Smooth muscle cell of the brain vasculature (primary cell): ENCODE data around the gene MEA1.
"Not testable (repeated sequence)": the region's sequence is repeated elsewhere in the genome, so short reads cannot be mapped to it uniquely, and the experiment has no call there.

ENCODE experiments used
- DNase-seq: peaks from one replicate; pipeline ENCODE4 v3.0.0-alpha.2; 2012; ENCODE audit warnings: low read depth, low spot score

The MEA1 gene

DNA sequence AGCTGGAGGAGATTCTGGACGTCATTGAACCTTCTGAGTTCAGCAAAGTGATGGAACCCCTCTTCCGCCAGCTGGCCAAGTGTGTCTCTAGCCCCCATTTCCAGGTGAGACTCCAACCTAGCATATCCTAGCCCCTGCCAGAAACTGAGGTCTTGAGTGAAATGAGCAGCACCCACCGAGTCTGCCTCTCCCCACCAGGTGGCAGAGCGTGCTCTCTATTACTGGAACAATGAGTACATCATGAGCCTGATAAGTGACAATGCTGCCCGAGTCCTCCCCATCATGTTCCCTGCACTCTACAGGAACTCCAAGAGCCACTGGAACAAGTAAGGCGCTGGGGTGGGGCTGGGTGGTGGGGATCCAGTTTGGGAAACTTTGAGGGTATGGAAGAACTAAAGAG is 4.6 kb downstream of the MEA1 start:
- DNase-seq: no peak

DNA sequence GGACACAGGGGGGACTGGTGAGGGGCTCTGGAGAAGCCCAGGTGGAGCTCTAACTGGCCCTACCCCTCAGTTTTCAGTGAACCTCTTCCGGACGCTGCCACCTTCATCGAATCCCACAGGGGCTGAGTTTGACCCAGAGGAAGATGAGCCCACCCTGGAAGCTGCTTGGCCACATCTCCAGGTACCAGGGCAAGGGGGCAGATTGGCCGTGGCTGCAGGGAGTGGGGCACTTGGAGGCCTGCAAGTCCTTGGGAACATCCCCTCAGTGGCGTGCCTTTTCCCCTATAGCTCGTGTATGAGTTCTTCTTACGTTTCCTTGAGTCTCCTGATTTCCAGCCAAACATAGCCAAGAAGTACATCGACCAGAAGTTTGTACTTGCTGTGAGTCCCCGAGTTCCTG is 6.6 kb downstream of the MEA1 start:
- no peak for DNase-seq

DNA sequence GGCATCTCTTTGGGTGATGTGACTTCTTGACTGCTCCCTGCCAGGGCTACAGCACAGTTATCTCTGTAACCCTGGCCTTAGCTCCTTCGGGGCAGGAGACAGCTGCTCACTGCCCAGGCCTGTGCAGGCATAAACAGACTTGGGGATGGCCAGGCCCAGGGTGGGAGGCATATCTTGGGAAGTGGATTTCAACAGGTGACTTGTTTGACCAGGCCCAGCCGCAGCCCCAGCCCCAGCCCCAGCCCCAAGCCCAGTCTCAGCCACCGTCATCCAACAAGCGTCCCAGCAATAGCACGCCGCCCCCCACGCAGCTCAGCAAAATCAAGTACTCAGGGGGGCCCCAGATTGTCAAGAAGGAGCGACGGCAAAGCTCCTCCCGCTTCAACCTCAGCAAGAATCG is 7.5 kb downstream of the MEA1 start:
- DNase-seq: no peak

DNA sequence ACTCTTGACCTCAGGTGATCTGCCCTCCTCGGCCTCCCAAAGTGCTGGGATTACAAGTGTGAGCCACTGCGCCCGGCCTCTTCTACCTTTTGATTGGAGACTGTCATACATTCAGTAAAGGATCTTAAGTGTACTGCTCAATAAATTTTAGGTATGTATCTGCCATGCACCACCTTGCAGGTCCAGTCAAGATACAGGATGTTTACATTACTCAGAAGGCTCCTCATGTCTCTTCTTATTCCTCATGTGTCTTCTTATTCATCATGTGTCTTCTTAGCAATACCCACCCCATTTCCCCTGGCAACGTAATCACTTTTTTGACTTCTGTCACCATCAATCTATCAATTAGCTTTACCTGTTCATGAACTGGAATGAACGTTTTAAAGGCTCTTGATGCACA is 7.9 kb downstream of the MEA1 start:
- DNase-seq: no peak

DNA sequence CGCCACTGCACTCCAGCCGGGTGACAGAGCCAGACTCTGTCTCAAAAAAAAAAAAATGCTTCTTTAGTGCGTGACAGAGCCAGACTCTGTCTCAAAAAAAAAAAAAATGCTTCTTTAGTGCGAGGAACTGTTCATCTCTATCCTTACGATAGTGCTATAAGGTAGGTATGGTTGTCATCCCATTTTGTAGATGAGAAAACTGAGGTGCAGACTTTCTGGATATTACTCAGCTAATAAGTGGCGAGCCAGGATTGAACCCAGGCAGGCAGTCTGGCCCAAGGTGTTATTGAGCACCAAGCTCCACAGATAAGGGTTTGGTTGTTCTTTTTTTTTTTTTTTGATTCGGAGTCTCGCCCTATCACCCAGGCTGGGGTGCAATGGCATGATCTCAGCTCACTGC is 11.9 kb downstream of the MEA1 start:
- DNase-seq: no peak

DNA sequence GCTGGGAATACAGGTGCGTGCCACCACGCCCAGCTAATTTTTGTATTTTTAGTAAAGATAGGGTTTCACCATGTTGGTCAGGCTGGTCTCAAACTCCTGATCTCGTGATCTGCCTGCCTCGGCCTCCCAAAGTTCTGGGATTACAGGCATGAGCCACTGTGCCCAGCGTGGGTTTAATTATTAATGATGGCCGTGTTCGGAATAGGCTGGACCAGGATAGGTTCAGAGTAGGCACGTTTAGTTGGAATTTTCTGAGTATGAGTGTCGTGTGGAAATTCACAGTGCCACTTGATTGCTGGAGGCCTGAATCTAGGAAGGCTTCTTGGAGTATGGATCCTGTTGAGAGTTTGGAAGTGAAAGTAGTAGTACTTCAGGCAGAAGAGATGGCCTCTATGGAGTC is 15.5 kb downstream of the MEA1 start:
- DNase-seq: not testable (repeated sequence)

DNA sequence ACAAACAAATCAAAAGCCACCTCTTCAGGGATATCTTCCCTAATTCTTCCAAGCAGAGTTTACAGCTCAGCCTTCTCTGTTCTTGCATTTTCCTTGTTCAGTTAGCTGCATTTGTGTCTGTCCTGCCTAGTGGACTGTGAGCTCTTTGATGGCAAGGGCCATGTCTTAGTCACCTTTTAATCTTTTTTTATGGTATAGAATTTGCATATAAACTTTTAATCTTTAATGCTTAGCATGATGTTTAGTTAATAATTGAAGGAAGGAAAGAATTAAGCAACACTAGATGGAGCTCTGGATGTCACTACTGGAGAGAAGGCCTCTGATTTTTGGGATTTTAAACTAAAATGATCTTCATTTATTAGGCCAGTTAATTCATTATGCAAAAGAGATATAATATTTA is 17.2 kb downstream of the MEA1 start:
- DNase-seq: no peak

DNA sequence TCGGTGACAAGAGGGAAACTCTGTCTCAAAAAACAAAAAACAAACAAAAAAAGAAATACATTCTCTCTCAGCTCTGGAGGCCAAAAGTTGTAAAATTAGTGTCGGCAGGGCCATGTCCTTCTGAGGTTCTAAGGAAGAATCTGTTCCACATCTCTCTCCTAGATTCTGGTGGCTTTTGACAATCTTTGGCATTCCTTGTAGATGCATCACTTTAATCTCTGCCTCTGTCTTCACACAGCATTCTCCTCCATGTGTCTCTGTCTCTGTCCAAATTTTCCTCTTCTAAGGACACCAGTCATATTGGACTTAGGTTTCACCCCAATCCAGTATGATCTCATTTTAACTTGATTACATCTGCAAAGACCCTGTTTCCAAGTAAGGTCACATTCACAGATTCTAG is 20.3 kb downstream of the MEA1 start:
- DNase-seq: no peak

DNA sequence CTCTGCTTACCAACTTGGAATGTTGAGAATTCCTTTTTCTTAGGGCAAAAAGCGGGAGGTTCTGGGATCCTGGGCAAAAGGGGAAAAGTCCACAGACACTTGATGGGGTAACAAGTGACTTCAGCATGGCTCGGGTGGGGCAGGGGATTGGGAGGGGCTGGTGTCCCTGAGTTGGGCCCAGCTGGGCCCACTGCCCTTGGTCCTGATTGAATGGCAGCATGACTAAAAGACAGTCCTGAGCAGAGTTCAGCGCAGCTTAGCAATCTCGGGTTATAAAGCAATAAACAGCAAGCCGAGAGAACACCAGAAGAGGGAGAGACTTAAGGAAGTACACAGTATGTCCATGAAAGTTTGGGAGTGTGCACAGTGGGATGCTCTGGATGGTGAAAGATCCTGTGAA is 23.8 kb downstream of the MEA1 start:
- no peak for DNase-seq

DNA sequence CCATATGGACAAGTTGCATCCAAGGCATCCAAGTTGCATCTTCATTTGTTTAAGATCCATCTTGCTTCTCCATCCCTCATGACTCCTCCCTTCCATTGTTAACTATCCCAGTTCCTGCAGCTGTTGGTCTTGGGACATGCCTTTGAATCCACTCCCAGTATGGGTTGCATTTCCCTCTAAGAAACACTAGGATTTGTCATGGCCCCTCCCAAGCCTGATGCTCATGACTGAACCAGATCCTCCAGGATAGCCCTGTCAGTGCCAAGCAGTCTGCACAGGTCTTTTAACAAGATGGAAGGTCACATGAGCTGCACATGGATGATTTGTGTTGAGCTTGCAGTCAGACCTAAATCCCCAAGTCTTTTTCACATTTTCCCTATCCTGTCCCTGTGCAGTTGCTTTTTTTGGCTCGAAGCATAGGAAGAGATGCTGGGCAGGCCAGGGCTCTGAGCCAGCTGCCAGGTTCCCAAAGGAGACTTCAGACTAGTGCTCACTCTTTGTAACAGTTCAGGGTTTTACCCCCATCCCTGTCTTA is 25.2 kb downstream of the MEA1 start:
- no peak for DNase-seq

DNA sequence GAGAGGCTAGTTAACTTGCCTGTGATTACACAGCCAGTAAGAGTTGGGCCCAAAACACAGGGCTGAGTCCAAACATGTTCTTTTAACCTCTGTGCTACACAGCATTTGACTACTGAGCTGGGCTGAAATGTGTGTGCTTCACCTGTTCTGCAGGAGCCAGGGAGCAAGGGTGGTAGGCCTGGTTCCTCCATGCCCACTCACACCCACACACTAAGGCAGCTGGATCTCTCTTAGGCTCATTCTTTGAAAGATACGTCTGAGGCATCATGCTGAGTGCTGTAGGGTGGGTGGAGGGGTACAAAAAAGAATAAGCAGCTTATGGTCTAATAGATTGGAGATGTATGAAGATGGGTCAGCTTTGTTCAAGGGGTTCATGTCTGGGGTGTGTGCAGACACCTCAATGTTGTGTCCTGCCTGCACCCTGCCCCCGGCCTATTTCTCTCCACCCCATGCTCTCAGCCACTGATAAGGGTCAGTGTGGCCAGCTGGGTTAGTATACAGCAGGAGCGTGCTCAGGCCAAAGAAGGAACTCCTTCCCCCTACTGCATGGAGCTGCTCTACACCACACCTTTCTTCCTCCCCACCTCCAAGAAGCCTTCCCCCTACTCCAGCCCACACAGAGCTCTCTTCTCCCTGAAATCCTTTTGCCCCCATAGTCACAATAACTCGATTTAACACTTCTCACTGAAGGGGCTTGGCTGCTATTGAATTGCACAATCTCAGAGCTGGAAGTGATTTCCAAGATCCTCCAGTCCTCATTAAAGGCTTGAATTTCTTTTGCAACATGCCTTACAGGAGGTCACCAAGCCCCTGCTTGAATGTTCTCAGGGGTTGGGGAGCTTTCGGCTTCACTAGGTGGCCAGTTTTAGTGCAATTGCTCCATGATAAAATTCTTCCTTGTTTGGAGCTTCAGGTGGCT is 26.0 kb downstream of the MEA1 start:
- DNase-seq: no peak

DNA sequence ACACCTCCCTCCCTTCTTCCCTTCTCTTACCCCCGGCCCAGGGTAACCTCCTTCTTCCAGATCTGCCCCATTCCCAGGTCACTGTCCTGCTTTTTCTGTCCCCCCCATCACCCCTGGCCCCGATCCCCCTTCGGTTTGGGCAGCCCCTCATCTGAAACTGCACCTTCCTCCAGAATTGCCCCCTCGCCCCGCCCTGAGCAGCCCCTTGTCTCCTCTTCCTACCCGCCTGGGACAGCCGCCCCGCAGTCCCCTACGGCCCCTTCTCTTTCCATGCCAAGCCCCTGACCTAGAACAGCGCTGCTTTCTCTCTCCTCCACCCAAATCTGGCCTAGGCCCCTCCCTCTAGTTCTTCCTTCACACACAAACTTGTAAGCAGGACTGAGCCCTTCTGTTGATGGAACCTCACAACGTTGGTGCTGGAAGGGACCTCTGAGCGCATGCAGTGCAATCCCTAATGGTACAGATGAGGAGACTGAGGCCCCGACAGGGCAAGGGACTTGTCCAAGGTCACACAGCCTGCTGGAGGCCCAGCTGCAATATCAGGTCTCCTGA is 28.7 kb downstream of the MEA1 start:
- DNase-seq: no peak

DNA sequence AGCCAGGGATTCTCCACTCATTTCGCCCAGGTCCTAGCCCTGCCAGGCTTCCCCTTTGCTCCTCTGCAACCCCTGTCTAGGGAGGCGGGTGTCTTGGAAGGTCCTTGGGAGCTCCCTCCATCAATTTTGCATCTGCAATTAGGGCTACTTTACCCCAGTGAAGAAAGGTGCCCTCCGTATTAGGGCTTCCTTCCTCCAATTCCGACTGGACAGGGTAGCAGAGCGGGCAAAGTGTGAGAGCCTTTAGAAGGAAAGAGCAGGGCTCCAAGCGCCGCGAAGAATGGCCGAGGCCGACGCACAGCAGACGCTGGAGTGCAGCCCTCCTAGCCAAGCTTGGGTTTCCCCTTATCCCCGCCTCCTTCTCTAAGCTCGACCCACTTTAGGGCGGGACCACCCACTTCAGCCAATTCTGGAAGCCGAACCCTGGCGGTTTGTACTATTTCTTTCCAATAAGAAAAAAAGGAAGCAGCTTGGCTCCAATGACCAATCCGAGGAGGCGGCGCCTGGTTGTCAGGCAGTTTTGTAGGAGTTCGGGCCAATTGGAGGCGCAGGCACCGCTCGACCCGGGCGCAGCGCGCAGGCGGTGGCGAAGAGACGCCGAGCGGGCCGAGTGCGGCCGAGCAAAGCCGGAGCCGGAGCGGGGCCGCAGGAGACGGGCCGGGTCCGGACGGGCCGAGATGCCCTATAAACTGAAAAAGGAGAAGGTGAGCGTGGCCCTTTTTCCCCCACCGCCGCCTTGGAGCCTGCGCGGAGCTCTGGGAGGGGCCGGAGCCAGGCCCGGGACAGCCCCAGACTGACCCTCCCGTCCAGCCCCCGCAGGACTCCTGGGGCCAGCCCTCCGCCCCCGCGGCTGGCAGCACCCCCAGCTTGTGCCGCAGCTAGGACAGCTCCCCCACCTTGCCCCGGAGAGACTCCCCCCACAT is 29.5 kb downstream of the MEA1 start, which contains the start of gene PPP2R5D:
TSS of gene PPP2R5D (plus strand) at position 570 of the 923 bp plus-strand sequence. CDS start at position 678, 108 bp downstream.
- peak; percentile 98 for DNase-seq

DNA sequence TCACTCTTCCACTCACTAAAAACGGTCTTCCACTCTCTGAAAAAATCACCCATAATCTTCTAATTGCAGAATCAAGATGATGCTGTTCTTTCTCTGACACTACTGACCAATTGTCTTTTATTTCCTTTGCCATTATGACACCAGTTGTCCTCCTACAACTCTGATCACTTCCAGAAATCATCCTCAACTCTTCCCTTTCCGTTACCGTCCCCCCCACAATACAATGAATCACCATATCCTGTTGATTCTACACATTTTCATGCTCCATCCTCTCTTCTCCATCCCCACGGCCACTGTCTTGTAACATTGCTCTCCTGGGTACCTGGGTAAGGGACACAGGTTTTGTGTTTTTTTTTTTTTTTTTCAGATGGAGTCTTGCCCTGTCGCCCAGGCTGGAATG is 31.9 kb downstream of the MEA1 start:
- DNase-seq: no peak

DNA sequence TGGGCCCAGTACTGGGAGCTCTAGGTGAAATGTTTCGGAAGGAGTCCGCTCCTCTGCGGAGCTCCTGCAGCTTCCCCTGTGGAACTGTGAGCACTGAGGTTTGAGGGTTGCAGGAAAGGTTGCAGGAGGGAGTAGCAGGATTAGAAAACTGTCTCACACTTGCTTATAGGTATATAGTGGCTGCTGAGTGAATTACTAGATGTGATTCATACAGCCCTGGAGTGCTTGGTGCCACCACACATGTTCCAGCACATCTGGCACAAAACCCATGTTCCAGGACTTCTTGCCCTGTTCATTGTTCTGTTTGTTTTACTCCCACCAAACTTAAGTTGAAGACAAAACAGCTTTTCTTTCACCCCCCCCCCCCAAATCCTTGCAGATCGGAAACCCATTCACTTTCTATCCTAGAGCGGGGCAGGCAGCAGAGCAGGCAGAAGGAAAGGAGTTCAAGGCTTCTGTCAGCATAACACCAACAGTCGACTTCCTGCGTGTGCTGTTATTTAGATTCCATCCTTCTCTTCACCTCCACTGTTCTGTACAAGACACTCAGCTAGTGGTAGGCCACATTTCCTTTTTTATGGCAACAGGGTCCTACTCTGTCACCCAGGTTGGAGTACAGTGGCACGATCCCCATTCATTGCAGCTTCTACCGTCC is 34.1 kb downstream of the MEA1 start:
- no peak for DNase-seq

DNA sequence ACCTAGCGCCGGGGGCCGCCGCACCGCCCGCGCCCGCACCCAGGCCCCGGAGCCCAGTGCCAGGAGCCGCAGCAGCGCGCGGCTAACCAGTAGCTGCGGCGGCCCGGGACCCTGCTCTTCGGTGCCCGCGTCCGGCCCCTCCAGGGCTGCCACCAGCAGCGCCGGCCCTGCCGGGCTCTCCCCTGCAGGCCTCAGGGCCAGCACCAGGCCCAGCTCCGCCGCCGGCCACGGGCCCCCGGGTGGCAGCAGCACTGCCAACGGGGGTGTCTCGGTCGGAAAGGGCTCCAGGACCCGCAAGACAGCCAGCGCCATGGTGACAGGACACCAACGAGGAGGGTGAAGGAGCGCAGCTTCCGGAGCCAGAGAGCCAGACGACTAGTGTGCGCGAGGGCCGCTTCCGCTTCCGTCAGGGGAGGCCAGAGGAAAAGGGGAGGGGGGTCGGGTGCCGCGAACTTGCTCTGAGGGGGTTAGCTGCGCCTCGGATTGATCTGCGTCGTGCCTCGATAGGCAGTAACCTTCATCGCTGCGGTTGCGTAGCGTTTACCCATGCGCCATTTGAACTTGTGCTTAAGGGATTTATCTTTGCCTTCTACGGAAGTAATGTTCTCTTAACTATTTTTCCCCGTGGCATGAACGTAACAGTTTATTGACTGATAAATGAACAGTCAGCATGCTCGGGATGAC is 34.8 kb downstream of the MEA1 start, which contains the start of gene PEX6:
TSS of gene PEX6 (minus strand) at position 343 of the 684 bp plus-strand sequence. CDS start at position 312, 31 bp downstream.
- DNase-seq: no peak

DNA sequence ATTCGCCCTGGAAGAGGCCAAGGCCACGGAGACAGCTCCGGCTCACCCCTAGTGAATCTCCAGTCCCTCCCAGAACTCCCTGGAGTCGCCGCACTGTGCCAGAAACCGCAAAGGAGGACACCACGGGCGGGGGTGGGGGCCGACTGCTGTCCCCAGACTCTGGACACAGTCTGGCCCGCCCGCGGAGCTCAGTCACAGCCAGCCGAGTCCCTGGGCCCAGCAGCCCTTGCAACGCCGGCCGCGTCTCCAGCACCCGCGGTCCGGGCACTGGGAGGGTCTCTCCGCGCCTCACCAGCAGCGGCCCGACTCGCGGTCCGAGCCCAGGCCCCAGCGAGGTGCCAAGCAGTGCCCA is 35.3 kb downstream of the MEA1 start:
- no peak for DNase-seq

DNA sequence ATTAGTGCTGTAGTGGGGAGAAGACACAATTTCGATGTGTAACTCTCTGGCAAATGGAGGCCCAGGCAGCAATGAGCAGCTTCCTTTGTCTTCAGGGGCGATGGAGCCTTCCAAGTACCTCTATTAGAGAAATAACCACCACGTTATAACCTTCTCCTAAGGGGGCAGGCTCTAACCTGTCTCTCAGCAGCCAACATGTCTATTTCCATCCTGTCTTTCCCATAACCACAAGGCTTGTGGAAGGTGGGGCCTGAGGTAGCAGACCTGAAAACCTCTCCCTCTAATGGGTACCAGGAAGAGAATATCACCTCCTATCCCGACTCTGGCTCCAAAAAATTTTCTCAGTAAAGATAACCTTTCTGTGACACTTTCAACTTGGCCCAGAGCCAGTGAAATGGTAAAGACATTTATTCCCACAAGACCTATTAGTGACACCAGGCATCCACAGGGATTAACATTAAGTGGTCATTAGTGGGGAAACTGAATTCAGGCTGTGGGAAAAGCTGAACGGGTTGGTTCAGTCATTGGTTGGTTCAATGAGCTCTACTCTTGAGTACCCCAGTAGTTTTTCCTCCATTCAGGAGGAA is 38.7 kb downstream of the MEA1 start:
- no peak for DNase-seq

DNA sequence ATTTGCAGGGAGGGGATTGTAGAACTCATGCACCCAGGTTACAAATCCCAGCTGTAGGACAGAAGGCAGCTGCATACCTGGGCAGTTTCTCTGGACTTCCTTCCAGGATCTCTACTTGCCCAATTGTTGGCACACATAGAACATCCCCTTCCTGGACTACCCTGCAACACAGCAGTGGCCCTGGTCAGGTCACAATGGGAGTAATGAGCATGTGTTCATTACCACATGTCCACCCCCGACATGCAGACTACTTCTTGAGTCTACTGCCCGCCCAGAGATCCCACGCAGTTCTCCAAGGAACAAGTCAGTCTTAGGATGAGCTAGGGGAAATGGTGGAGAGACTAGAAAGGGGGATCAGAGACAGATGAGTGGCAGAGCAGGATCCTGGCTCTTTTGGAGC is 39.8 kb downstream of the MEA1 start:
- DNase-seq: no peak

DNA sequence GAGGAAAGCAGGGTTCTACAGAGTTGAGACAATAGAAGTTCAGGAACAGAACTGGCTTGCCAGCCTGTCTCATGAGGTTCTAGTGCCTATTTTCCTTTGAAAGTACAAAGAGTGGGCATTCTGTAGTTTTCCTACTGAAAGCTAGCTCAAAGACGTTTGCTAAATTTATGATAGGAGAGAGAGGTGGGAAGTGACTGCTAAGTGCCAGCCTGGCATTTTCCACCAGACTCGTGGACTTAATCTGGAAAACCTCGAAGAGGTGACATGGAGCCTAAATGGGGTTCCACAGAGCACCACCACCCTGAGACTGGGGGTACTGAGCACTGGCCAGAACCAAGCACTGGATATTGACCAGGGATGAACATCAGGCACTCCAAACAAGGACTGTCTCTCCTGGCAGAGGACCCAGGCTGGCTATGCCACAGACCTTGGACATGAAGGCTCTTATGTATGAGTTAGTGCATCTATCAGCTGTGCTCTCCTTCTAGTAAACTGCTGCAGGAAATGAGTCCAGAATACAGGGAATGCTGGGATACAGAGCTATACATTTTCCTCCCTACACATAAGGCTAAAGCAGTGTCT is 41.9 kb downstream of the MEA1 start:
- DNase-seq: no peak
